GM19395 (cell line): ENCODE results near the gene CDH4.
"Not testable (repeated sequence)": the region's sequence is repeated elsewhere in the genome, so short reads cannot be mapped to it uniquely, and the experiment has no call there.

ENCODE experiments used
- ATAC-seq: cut with Tn5 transposase; IDR thresholded peaks from one replicate; pipeline ENCODE4 v1.9.1; 2021; ENCODE audit warnings: mild to moderate bottlenecking, moderate library complexity; ENCODE audit not compliant: unreplicated experiment

CDH4 gene

DNA sequence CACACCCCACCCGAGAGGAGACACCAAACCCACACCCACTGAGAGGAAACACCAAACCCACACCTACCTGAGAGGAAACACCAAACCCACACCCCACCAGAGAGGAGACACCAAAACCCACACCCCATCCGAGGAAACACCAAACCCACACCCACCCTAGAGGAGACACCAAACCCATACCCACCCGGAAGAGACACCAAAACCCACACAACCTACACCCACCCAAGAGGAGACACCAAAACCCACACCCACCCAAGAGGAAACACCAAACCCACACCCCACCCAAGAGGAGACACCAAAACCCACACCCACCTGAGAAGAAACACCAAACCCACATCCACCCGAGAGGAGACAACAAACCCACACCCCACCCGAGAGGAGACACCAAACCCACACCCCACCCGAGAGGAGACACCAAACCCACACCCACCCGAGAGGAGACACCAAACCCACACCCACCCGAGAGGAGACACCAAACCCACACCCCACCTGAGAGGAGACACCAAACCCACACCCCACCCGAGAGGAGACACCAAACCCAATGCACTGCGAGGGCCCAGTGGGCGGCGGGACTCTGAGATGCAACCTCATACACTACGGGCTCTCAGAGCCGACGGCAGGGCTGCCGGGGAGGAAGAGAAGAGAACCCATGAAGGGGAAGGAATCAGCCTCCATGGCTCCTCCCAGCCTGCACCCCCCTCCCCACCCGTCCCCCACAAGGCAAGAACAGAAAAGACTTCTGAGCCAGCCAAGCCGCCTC, 730.3 kb downstream of the CDH4 start:
- ATAC-seq, result no peak

DNA sequence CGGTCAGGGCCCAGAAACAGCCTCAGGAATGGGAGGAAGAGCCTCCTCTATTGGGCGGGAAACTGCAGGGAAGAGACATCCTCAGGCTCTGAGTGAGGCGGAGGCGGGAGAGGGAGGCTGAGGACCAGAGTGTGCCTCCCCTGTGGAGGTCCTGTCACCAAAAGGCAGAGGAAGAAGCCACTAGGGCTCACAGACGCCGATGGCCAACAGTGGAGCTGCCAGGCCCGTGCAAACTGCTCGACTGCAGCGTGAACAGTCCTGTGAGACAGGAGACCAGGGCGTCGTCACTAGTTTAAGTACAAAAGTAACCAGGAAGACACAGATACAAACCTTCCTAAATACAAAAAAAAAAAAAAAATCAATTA, 730.9 kb downstream of the CDH4 start:
- ATAC-seq, result no peak

- no peak for ATAC-seq
Measured at GRCh38 chr20:61983965-61984364, 731.9 kb downstream of the CDH4 start.

DNA sequence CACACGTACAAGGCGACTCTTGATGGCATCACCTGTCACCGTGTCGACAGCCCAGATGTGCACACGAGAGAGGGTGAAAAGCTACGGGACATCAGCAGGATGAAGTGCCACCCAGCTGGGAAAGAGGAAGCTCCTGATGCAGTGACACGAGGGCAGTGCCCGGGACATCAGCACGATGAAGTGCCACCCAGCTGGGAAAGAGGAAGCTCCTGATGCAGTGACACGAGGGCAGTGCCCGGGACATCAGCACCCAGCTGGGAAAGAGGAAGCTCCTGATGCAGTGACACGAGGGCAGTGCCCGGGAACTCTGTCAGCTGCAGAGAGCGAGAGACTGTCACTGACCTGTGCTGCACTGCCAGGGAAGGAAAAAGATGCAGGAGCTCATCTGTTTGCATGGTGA, 732.4 kb downstream of the CDH4 start:
- ATAC-seq, result not testable (repeated sequence)

DNA sequence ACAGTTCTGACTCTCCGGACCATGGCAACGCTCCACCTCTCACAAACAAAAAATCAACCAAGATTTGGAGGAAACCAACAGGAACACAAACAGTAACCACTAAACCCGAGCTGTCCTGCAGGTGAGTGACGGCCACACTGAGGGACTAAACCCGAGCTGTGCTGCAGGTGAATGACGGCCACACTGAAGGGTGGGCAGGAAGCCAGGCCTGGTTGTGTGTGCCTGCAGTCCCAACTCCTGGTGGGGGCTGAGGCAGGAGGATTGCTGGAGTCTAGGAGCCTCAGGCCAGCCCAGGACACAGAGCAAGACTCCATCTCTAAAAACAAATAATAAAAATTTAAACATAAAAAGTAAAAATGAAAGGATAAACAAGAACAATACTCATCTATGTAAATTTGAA, 733.0 kb downstream of the CDH4 start:
- ATAC-seq, result no peak

- no peak for ATAC-seq
Measured at GRCh38 chr20:61986762-61987321, 734.8 kb downstream of the CDH4 start.

DNA sequence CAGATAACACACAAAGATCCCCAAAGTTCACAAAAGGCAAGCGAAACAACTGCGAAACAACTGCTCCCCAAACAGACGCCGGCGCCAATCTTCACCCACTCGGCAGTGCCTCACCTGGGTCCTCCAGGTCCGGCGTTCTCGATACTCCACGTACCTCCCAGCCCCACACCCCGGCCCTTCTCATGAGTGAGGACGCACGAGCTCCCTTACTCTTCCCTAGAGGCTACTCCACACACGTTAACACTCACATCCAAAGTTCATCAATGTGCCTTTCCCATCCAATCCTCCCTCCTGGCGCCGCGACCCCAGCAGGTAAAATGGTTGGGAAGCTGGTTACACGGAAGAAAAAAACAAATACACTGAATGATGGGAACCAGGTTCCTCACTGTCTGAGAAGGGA, 736.6 kb downstream of the CDH4 start:
- no peak for ATAC-seq

- no peak for ATAC-seq
Measured at GRCh38 chr20:61989741-61990140, 737.7 kb downstream of the CDH4 start.
